HG03097 (cell line): Measurements from ENCODE around the gene ARHGAP27.

Experiments
- ATAC-seq: cut with Tn5 transposase; IDR thresholded peaks from one replicate; pipeline ENCODE4 v1.9.1; 2021; ENCODE audit not compliant: unreplicated experiment, low FRiP score

Gene ARHGAP27

GRCh38 chr17:45389354-45389753 lies 43.3 kb downstream of the ARHGAP27 start:
- ATAC-seq, result no peak

- ATAC-seq, result no peak
Measured at GRCh38 chr17:45388604-45389325, 43.9 kb downstream of the ARHGAP27 start.

- ATAC-seq, result no peak
Measured at GRCh38 chr17:45387739-45388138, 44.9 kb downstream of the ARHGAP27 start.

DNA sequence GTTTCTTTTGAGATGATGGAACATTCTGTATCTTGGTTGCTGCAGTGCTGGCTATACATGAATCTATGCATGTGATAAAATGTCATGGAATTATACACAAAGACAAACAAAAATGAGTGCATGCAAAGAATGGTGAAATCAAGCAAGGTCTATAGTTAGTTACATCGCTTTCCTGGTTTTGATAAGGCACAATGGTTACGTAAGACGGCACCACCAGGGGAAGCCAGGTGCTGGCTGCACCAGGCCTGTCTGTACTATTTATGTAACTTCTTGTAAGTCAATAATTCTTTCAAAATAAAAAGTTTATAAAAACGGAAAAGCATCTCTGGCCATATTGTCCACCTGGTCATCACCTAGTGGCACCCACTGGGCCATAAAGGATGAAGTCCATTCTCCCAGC lies 46.5 kb downstream of the ARHGAP27 start:
- no peak for ATAC-seq

DNA sequence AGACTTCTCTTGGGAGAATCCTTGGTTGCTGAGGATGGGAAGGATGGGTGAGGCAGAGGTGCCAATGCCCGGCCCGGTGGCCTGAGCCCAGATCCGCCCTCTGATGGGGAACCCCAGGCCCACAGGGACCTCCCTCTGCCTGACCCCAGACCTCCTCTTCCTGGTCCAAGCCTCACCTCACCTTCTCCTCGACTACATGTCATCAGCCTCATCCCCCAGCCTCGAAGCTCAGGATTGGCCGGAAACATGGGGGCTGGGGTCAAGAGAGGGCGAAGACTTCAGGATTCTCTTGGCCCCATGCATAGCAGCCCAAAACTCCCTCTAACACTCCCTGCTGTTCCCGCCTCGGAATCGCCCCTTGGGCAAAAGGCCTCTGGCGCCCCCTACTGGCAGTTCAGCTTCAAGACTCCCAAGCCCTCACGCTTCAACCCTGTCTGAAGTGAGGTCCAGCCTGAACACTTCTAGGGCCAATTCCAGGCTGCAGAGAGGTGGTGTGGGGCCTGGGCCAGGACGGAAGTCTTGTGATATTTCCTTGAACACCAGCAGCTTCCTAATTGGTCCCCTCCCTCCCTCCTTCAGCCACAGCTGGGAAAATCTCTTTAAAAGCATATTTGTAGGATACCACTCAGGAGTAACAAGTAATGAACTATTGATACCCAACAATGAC lies 47.2 kb downstream of the ARHGAP27 start:
- ATAC-seq, result no peak

DNA sequence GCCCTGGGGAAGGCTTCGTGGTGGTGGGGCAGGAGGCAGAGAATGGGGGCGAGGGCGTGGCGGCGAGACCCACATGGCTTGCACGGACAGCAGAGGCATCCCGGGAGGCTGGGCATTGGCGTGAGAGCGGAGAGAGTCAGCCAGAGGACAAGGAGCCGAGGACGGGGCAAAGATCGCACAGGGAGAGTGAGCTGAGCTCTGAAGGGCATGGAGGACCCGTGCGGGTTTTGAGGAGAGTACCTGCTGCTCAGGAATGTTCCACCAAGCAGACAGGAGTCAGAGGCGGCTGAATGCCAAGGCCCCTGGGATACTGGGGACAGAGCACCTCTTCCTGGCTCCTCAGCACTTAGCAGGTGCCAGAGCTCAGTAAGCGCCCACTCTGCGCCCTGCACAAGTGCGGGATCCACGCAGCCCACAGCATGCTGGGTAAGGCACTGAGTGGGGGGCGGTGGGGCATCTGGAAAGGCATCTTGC lies 47.8 kb downstream of the ARHGAP27 start:
- ATAC-seq, result no peak

GRCh38 chr17:45384047-45384788 lies 48.5 kb downstream of the ARHGAP27 start:
- ATAC-seq, result no peak

DNA sequence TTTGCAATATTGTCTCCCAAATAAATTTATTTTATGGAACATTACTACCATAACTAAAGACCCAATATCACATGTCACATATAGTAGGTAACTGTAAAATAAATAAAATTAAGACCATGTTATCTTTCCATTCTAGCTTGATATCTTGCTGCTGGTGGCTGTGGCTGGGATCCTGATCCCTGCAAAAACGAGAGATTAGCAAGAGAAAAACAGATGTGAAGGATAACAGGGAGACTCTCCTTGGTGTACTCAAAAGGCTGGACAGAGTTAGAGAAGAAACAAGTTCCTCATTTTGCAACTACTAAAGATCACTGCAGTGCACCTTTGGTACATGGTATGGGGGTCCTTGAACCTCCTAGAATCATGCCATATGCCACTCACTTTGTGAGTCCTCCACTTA lies 49.7 kb downstream of the ARHGAP27 start:
- no peak for ATAC-seq

- ATAC-seq, result no peak
Measured at GRCh38 chr17:45382226-45382625, 50.4 kb downstream of the ARHGAP27 start.

- ATAC-seq, result no peak
Measured at GRCh38 chr17:45380991-45381390, 51.7 kb downstream of the ARHGAP27 start.

DNA sequence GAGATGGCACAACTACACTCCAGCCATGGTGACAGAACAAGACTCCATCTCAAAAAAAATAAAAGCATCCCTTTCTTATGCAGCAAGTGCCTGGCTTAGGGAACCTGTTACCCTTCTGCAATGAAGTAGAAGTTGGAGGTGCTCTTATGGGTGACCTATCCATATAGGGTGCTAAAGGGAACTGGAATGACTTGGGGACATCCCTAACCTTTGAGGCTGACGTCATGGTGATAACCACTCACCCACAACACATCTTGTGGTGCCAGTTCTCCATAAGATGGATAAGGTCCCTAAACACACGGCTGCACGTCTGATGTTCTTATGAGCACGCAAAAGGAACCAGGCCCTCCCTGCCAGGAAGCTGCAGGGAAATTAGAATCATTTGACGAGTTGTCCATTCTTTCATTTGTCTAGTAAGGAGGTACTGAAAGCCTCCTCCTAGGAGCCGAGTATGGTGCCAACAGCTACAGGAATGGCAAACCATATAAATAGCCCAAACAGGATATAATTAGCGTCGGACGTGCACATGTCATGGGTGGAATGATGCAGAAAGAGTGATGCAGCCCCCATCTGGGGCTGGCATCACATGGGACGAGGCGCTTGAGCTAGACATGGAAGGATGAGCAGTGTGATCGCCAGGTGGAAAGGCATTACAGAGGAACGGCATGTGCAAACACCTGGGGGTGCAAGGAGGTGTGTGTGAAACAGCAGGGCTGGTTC lies 52.5 kb downstream of the ARHGAP27 start:
- ATAC-seq, result no peak

DNA sequence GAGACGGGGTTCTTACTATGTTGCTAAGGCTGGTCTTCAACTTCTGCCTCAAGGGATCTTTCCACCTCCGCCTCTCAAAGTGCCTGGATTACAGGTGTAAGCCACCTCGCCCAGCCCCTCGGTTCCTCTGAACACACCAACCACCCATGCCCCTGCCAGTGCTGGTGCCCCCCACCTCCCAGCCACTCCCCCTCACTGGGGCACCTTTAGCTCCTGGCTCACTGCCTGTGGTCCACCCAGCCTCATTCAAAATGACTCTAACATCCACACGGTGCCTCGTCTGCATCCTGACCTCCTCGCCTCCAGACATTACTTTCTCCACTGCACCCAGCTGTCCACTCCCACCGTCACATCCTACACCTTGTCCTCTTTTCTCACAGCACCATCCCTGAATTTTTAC lies 55.3 kb downstream of the ARHGAP27 start:
- ATAC-seq, result no peak

GRCh38 chr17:45376171-45377005 lies 56.3 kb downstream of the ARHGAP27 start:
- no peak for ATAC-seq

- ATAC-seq, result no peak
Measured at GRCh38 chr17:45374501-45374900, 58.2 kb downstream of the ARHGAP27 start.

- ATAC-seq, result no peak
Measured at GRCh38 chr17:45372325-45372869, 60.3 kb downstream of the ARHGAP27 start.

GRCh38 chr17:45371414-45372324 lies 61.0 kb downstream of the ARHGAP27 start:
- ATAC-seq, result no peak

- ATAC-seq, result no peak
Measured at GRCh38 chr17:45370949-45371413, 61.7 kb downstream of the ARHGAP27 start.

DNA sequence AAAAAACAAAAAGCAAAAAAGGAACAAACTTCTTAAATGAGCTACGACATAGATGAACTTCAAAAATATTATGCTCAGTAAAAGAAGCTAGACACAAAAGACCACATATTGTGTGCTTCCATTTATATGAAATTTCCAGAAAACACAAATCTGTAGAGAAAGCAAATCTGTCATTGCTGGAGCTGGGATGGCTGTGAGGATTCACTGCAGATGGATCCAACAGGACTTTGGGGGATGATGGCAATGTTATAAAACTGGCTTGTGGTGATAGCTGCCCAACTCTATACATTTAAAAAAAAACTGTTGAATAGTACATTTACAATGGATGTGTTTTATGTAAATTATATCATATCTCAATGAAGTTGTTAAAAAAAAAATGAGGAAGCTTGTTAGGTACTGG lies 63.2 kb downstream of the ARHGAP27 start:
- no peak for ATAC-seq

DNA sequence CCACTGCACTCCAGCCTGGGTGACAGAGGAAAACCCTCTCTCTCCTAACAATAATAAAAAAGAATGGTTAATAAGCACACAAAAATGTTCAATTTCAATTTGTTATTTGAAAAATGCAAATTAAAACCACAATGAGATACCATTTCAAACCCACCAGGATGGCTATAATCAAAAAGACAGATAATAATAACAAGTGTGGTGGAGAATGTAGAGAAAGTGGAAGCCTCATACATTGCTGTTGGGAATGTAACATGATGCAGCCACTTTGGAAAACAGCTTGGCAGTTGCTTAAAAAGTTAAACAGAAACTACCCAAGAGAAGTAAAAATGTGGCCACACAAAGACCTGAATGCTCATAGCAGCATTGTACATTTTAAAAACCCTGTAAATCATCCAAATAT lies 64.0 kb downstream of the ARHGAP27 start:
- no peak for ATAC-seq
